HEK293 (cell line): ENCODE measurements around the gene TTC33.

Source experiments
- CTCF ChIA-PET: fragments of 350-600 bp; formaldehyde crosslinking; extraction: SDS; loops from one replicate; lab custom pipeline; 2021; ENCODE audit warnings: antibody characterized with exemption; lab: Yijun Ruan, JAX
- POLR2A ChIA-PET: fragments of 300-600 bp; formaldehyde crosslinking; extraction: SDS; loops from one replicate; lab custom pipeline; 2020; ENCODE audit warnings: antibody characterized with exemption, inconsistent platforms; lab: Yijun Ruan, JAX
- H3K27ac ChIP-seq: fragments of 200-500 bp; sonication (Bioruptor generic); 2 replicates; pipeline ENCODE4 v1.5.1; 2014; ENCODE audit warnings: low read depth, low read length, control low read depth, inconsistent platforms; ENCODE audit errors: extremely low read depth
- H3K36me3 ChIP-seq, 2 experiments: fragments of 200-500 bp in 1 of 2; sonication (Bioruptor generic) in 1 of 2; 1 replicate in 1 of 2; 2 replicates in 1 of 2; pipeline ENCODE4 v1.5.1; 2014 to 2017; ENCODE audit warnings: inconsistent platforms in 2 of 2, low read length in 2 of 2; ENCODE audit not compliant: control insufficient read depth in 2 of 2, insufficient read depth in 1 of 2
- H3K4me1 ChIP-seq: fragments of 200-500 bp; sonication (Bioruptor generic); 2 replicates; pipeline ENCODE4 v1.5.1; 2014; ENCODE audit warnings: mild to moderate bottlenecking, low read length, inconsistent platforms; ENCODE audit not compliant: control insufficient read depth, insufficient read depth
- H3K4me3 ChIP-seq: 2 replicates; pipeline ENCODE4 v1.5.1; 2011; ENCODE audit warnings: low read depth, mild to moderate bottlenecking, control low read depth, low read length, moderate library complexity
- H3K9me3 ChIP-seq: fragments of 200-500 bp; sonication (Bioruptor generic); 2 replicates; pipeline ENCODE4 v1.5.1; 2014; ENCODE audit warnings: low read depth, low read length, inconsistent platforms; ENCODE audit not compliant: control insufficient read depth, insufficient read depth
- EGR2 ChIP-seq: fragments of 450-650 bp; formaldehyde crosslinking; IDR thresholded peaks from 2 replicates; pipeline ENCODE4 v1.5.1; 2016; ENCODE audit warnings: low read depth, missing biosample characterization, missing genetic modification characterization
- RBAK ChIP-seq: fragments of 450-650 bp; formaldehyde crosslinking; IDR thresholded peaks from 2 replicates; pipeline ENCODE4 v1.5.1; 2016; ENCODE audit warnings: missing biosample characterization, missing genetic modification characterization
- SCRT1 ChIP-seq: fragments of 450-650 bp; formaldehyde crosslinking; IDR thresholded peaks from 2 replicates; pipeline ENCODE4 v1.5.1; 2016; ENCODE audit warnings: missing biosample characterization, missing genetic modification characterization, borderline replicate concordance
- ZBTB48 ChIP-seq: fragments of 450-650 bp; formaldehyde crosslinking; IDR thresholded peaks from 2 replicates; pipeline ENCODE4 v1.5.1; 2016; ENCODE audit warnings: missing biosample characterization, missing genetic modification characterization
- ZBTB8A ChIP-seq: fragments of 450-650 bp; formaldehyde crosslinking; IDR thresholded peaks from 2 replicates; pipeline ENCODE4 v1.5.1; 2016; ENCODE audit warnings: missing biosample characterization, missing genetic modification characterization
- ZIC2 ChIP-seq: fragments of 450-650 bp; formaldehyde crosslinking; IDR thresholded peaks from 2 replicates; pipeline ENCODE4 v1.5.1; 2016; ENCODE audit warnings: missing biosample characterization, missing genetic modification characterization
- ZNF114 ChIP-seq: fragments of 450-650 bp; formaldehyde crosslinking; IDR thresholded peaks from 2 replicates; pipeline ENCODE4 v1.5.0; 2017; ENCODE audit warnings: missing biosample characterization, missing genetic modification characterization
- ZNF138 ChIP-seq: fragments of 450-650 bp; formaldehyde crosslinking; IDR thresholded peaks from 2 replicates; pipeline ENCODE4 v1.5.1; 2016; ENCODE audit warnings: missing biosample characterization, missing genetic modification characterization, borderline replicate concordance
- ZNF184 ChIP-seq: fragments of 450-650 bp; IDR thresholded peaks from 2 replicates; pipeline ENCODE4 v1.5.1; 2018; ENCODE audit warnings: missing biosample characterization, mild to moderate bottlenecking, missing genetic modification characterization
- ZNF2 ChIP-seq: fragments of 450-650 bp; formaldehyde crosslinking; IDR thresholded peaks from 2 replicates; pipeline ENCODE4 v1.5.1; 2016; ENCODE audit warnings: missing biosample characterization, missing genetic modification characterization
- ZNF239 ChIP-seq: fragments of 450-650 bp; formaldehyde crosslinking; IDR thresholded peaks from 2 replicates; pipeline ENCODE4 v1.5.1; 2016; ENCODE audit warnings: missing biosample characterization, missing genetic modification characterization
- ZNF26 ChIP-seq: fragments of 450-650 bp; formaldehyde crosslinking; IDR thresholded peaks from 2 replicates; pipeline ENCODE4 v1.5.1; 2016; ENCODE audit warnings: missing biosample characterization, missing genetic modification characterization
- ZNF488 ChIP-seq: fragments of 450-650 bp; formaldehyde crosslinking; IDR thresholded peaks from 2 replicates; pipeline ENCODE4 v1.5.1; 2016; ENCODE audit warnings: missing biosample characterization, missing genetic modification characterization
- ZNF558 ChIP-seq: fragments of 450-650 bp; formaldehyde crosslinking; IDR thresholded peaks from 2 replicates; pipeline ENCODE4 v1.5.1; 2016; ENCODE audit warnings: missing biosample characterization, missing genetic modification characterization
- ZNF626 ChIP-seq: fragments of 450-650 bp; sonication (Bioruptor Pico); formaldehyde crosslinking; IDR thresholded peaks from 2 replicates; pipeline ENCODE4 v1.5.1; 2018; ENCODE audit warnings: missing biosample characterization, missing genetic modification characterization, inconsistent platforms
- ZNF792 ChIP-seq: fragments of 450-650 bp; formaldehyde crosslinking; IDR thresholded peaks from 2 replicates; pipeline ENCODE4 v1.5.1; 2016; ENCODE audit warnings: missing biosample characterization, missing genetic modification characterization
- ZSCAN18 ChIP-seq: fragments of 450-650 bp; formaldehyde crosslinking; IDR thresholded peaks from 2 replicates; pipeline ENCODE4 v1.5.1; 2016; ENCODE audit warnings: missing biosample characterization, missing genetic modification characterization
- TF ChIP-seq, protein P1 (sequence below): fragments of 450-650 bp; formaldehyde crosslinking; IDR thresholded peaks from 2 replicates; pipeline ENCODE4 v1.5.1; 2016; ENCODE audit warnings: missing biosample characterization, missing genetic modification characterization
- TF ChIP-seq, protein P2 (sequence below): fragments of 450-650 bp; formaldehyde crosslinking; IDR thresholded peaks from 2 replicates; pipeline ENCODE4; 2016; ENCODE audit warnings: missing biosample characterization, missing genetic modification characterization
- TF ChIP-seq, protein P3 (sequence below): fragments of 450-650 bp; formaldehyde crosslinking; optimal IDR thresholded peaks from 2 replicates; pipeline ENCODE3; 2016; ENCODE audit warnings: missing biosample characterization, mild to moderate bottlenecking, missing genetic modification characterization

TTC33 gene

DNA sequence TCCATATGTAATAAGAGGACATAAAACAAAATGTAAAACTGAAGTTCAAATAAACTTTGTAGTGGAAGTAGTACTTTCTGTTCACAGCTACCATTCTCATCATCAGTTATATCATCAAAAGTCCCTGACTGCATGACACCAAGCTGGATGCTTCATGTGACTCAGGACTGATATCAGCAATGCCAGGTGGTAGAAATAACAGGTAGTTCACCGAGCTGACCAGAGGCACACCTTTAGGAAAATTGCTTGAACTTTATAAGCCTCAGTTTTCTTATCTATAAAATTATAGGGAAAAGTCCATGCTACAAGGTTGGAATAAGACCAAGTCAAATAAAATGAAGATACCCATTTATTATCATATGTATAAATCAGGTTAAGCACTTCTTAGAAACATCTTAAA is 200.9 kb downstream of the TTC33 start:
- ChIA-PET CTCF (no interaction called here), POLR2A (no interaction called here)
- Histone ChIP-seq H3K4me1 (no peaks in the 10 kb centered on the region), H3K27ac (no peak overlapping the region), H3K4me3 (no peak overlapping the region), H3K9me3 (no peaks in the 10 kb centered on the region), H3K36me3 (no peaks in the 10 kb centered on the region)
- TF ChIP-seq ZNF558 (tag by site-specific recombination): no peak
- TF ChIP-seq, protein P1, sequence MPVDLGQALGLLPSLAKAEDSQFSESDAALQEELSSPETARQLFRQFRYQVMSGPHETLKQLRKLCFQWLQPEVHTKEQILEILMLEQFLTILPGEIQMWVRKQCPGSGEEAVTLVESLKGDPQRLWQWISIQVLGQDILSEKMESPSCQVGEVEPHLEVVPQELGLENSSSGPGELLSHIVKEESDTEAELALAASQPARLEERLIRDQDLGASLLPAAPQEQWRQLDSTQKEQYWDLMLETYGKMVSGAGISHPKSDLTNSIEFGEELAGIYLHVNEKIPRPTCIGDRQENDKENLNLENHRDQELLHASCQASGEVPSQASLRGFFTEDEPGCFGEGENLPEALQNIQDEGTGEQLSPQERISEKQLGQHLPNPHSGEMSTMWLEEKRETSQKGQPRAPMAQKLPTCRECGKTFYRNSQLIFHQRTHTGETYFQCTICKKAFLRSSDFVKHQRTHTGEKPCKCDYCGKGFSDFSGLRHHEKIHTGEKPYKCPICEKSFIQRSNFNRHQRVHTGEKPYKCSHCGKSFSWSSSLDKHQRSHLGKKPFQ (tag by site-specific recombination): no peak
- no peak for TF ChIP-seq ZNF2 (tag by site-specific recombination)
- TF ChIP-seq ZNF26 (tag by site-specific recombination): no peak
- no peak for TF ChIP-seq ZNF239 (tag by site-specific recombination)
- no peak for TF ChIP-seq ZNF184 (tag by site-specific recombination)
- TF ChIP-seq ZNF792 (tag by site-specific recombination): no peak
- TF ChIP-seq ZIC2 (tag by site-specific recombination): no peak
- no peak for TF ChIP-seq SCRT1
- TF ChIP-seq, protein P2, sequence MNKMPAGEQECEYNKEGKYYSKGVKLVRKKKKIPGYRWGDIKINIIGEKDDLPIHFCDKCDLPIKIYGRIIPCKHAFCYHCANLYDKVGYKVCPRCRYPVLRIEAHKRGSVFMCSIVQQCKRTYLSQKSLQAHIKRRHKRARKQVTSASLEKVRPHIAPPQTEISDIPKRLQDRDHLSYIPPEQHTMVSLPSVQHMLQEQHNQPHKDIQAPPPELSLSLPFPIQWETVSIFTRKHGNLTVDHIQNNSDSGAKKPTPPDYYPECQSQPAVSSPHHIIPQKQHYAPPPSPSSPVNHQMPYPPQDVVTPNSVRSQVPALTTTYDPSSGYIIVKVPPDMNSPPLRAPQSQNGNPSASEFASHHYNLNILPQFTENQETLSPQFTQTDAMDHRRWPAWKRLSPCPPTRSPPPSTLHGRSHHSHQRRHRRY: no peak
- TF ChIP-seq ZNF626 (tag by site-specific recombination): no peak
- no peak for TF ChIP-seq ZBTB48 (tag by site-specific recombination)
- no peak for TF ChIP-seq EGR2 (tag by site-specific recombination)
- no peak for TF ChIP-seq ZNF138
- TF ChIP-seq ZBTB8A (tag by site-specific recombination): no peak
- TF ChIP-seq, protein P3, sequence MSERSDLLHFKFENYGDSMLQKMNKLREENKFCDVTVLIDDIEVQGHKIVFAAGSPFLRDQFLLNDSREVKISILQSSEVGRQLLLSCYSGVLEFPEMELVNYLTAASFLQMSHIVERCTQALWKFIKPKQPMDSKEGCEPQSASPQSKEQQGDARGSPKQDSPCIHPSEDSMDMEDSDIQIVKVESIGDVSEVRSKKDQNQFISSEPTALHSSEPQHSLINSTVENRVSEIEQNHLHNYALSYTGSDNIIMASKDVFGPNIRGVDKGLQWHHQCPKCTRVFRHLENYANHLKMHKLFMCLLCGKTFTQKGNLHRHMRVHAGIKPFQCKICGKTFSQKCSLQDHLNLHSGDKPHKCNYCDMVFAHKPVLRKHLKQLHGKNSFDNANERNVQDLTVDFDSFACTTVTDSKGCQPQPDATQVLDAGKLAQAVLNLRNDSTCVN (tag by site-specific recombination): no peak
- no peak for TF ChIP-seq ZNF488
- no peak for TF ChIP-seq ZNF114 (tag by site-specific recombination)
- no peak for TF ChIP-seq RBAK (tag by site-specific recombination)

- H3K4me1 ChIP-seq: no peaks in the 10 kb centered on the region
- H3K27ac ChIP-seq: no peak overlapping the region
- H3K36me3 ChIP-seq: no peaks in the 10 kb centered on the region
- ChIA-PET POLR2A (no interaction called here), CTCF (interaction anchor here (0.7 kb wide), 1 partner anchor 1141 kb away, joined by 4 read pairs; no protein-coding TSS in a partner anchor)
- no peak overlapping the region for H3K4me3 ChIP-seq
- no peaks in the 10 kb centered on the region for H3K9me3 ChIP-seq
- no peak for TF ChIP-seq ZSCAN18 (tag by site-specific recombination)
Measured at GRCh38 chr5:40554054-40554453, 201.7 kb downstream of the TTC33 start.
